Rectal smooth muscle tissue (tissue), 1 donor: Measurements from ENCODE around the gene DGKG.

Experiments used
- H3K27ac ChIP-seq: one replicate; pipeline ENCODE4 v1.7.0; 2013; ENCODE audit warnings: low read depth, low read length, inconsistent platforms
- H3K27me3 ChIP-seq: one replicate; pipeline ENCODE4 v1.7.0; 2013; ENCODE audit warnings: low read length; ENCODE audit not compliant: control insufficient read depth, insufficient read depth
- H3K36me3 ChIP-seq: one replicate; pipeline ENCODE4 v1.7.0; 2013; ENCODE audit warnings: low read length; ENCODE audit not compliant: control insufficient read depth, insufficient read depth
- H3K4me1 ChIP-seq: one replicate; pipeline ENCODE4 v1.7.0; 2013; ENCODE audit warnings: low read length; ENCODE audit not compliant: control insufficient read depth, insufficient read depth
- H3K4me3 ChIP-seq: one replicate; pipeline ENCODE4 v1.7.0; 2013; ENCODE audit warnings: low read length
- H3K9ac ChIP-seq: one replicate; pipeline ENCODE4 v1.7.0; 2013; ENCODE audit warnings: low read length

Gene DGKG

GRCh38 chr3:186193534-186194450 lies 168.2 kb downstream of the DGKG start:
- H3K36me3 ChIP-seq: no peaks in the 10 kb centered on the region

GRCh38 chr3:186192823-186193222 lies 169.2 kb downstream of the DGKG start:
- Histone ChIP-seq H3K27me3 (peaks cover 3% of the 10 kb centered on the region), H3K36me3 (no peaks in the 10 kb centered on the region), H3K4me1 (no peaks in the 10 kb centered on the region), H3K9ac (no peak overlapping the region), H3K27ac (no peak overlapping the region), H3K4me3 (no peak overlapping the region)

More at GRCh38 chr3:186193534-186194450, 168.2 kb downstream of the DGKG start:
- Histone ChIP-seq H3K4me1 (no peaks in the 10 kb centered on the region), H3K27ac (no peak overlapping the region), H3K9ac (no peak overlapping the region), H3K27me3 (peaks cover 3% of the 10 kb centered on the region), H3K4me3 (no peak overlapping the region)

GRCh38 chr3:186189492-186189891 lies 172.5 kb downstream of the DGKG start:
- H3K4me3 ChIP-seq: no peak overlapping the region
- H3K9ac ChIP-seq: no peak overlapping the region
- H3K36me3 ChIP-seq: no peaks in the 10 kb centered on the region
- no peak overlapping the region for H3K27ac ChIP-seq
- peaks cover 3% of the 10 kb centered on the region for H3K27me3 ChIP-seq
- no peaks in the 10 kb centered on the region for H3K4me1 ChIP-seq

GRCh38 chr3:186187401-186188275 lies 174.4 kb downstream of the DGKG start:
- Histone ChIP-seq H3K36me3 (no peaks in the 10 kb centered on the region), H3K27me3 (peaks cover 3% of the 10 kb centered on the region), H3K4me1 (no peaks in the 10 kb centered on the region), H3K27ac (no peak overlapping the region), H3K4me3 (no peak overlapping the region), H3K9ac (no peak overlapping the region)

DNA sequence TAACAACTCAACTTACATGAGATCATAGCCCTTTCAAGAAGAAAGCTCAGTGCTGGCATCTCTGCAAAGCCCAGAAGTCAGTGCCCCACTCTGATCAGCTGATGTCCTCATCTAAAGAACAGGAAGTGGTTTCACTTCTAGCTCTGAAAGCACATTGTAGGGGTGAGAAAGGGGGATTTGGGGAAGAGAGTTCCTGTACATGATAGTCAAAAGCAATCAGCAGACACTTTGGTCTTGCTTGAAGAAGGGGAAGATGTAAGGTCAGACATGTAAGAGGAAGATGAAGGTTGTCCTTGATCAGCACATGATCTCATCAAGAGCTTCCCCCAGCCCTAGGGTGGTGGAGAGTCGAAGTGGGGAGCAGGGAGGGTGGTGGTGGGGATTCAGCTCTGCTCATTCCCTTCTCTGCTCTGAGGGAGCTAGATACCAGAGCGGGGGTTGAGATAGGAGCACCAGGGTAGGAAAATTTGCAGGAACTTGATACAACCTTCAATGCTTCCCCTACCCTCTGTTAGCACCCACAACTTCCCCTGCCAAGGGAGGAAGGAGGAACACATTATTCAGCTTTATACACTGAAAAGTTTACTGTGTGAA lies 176.7 kb downstream of the DGKG start:
- H3K27ac ChIP-seq: no peak overlapping the region
- H3K4me1 ChIP-seq: no peaks in the 10 kb centered on the region

GRCh38 chr3:186184021-186184420 lies 178.0 kb downstream of the DGKG start:
- Histone ChIP-seq H3K27me3 (no peaks in the 10 kb centered on the region), H3K27ac (no peak overlapping the region), H3K9ac (no peak overlapping the region), H3K36me3 (no peaks in the 10 kb centered on the region), H3K4me3 (no peak overlapping the region), H3K4me1 (no peaks in the 10 kb centered on the region)

More for the DNA sequence above, 176.7 kb downstream of the DGKG start:
- no peaks in the 10 kb centered on the region for H3K36me3 ChIP-seq
- no peak overlapping the region for H3K4me3 ChIP-seq
- H3K9ac ChIP-seq: no peak overlapping the region
- H3K27me3 ChIP-seq: no peaks in the 10 kb centered on the region

DNA sequence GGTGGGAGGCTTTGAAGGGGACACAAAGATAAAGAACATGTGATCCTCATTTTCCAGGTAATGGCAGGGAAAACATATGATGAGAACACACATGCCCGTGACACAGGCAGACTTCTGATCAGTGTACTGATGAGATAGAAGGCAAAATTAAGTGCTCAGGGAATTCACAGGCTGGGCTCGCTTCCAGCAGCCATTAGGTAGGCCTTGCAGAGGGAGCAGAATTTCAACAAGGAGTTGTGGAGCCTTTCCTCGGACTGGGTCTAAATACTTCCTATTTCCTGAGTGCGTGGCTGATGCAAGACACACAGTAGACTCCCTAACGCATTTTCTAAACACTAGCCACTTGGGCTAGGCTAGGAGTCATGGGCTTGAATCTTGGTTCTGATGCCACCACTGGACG lies 179.2 kb downstream of the DGKG start:
- Histone ChIP-seq H3K4me1 (no peaks in the 10 kb centered on the region), H3K9ac (no peak overlapping the region), H3K4me3 (no peak overlapping the region), H3K27ac (no peak overlapping the region), H3K36me3 (no peaks in the 10 kb centered on the region), H3K27me3 (no peaks in the 10 kb centered on the region)

- Histone ChIP-seq H3K27me3 (no peaks in the 10 kb centered on the region), H3K9ac (no peak overlapping the region), H3K27ac (no peak overlapping the region), H3K36me3 (no peaks in the 10 kb centered on the region), H3K4me3 (no peak overlapping the region), H3K4me1 (no peaks in the 10 kb centered on the region)
These were observed 180.1 kb downstream of the DGKG start for GRCh38 chr3:186181901-186182300.

DNA sequence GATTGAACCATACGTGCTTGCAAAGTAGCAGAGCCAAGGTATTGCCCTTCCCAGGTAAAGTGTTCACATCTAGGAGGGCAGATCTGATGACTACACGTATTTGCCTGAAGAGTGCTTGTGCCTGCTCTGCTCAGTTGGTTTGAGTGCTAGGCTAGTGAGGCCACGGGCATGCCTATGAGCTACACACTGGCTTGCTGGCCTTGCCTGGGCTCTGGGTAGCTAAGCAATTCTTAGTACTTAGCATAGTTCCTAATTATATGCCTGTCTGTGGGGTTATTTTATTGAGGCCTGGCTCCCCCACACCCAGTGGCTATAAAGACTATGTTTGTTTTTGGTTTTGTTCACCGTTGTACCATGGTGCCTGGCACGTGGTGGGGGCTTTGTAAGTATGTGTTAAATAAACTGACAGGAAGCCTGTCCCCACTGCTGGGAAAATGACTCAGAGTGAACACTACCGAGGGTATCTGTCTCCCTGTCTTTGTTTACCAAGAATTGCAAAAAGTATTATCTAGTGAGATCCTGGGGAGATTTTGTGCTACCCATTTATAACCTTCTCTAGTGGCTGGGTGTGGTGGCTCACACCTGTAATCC lies 181.0 kb downstream of the DGKG start:
- H3K27ac ChIP-seq: no peak overlapping the region
- H3K9ac ChIP-seq: no peak overlapping the region
- no peaks in the 10 kb centered on the region for H3K4me1 ChIP-seq
- H3K4me3 ChIP-seq: no peak overlapping the region
- no peaks in the 10 kb centered on the region for H3K27me3 ChIP-seq
- H3K36me3 ChIP-seq: no peaks in the 10 kb centered on the region

GRCh38 chr3:186180151-186180550 lies 181.9 kb downstream of the DGKG start:
- H3K9ac ChIP-seq: no peak overlapping the region
- H3K27me3 ChIP-seq: no peaks in the 10 kb centered on the region
- H3K36me3 ChIP-seq: no peaks in the 10 kb centered on the region
- H3K4me3 ChIP-seq: no peak overlapping the region
- H3K27ac ChIP-seq: no peak overlapping the region
- no peaks in the 10 kb centered on the region for H3K4me1 ChIP-seq

- H3K4me1 ChIP-seq: no peaks in the 10 kb centered on the region
- H3K27ac ChIP-seq: no peak overlapping the region
- no peak overlapping the region for H3K4me3 ChIP-seq
- H3K27me3 ChIP-seq: no peaks in the 10 kb centered on the region
- H3K36me3 ChIP-seq: no peaks in the 10 kb centered on the region
- no peak overlapping the region for H3K9ac ChIP-seq
These were observed 183.6 kb downstream of the DGKG start for GRCh38 chr3:186178412-186178811.
